ENCODE data around the gene FADS3.
"Not testable (repeated sequence)": the region's sequence is repeated elsewhere in the genome, so short reads cannot be mapped to it uniquely, and the experiment has no call there.

Gene FADS3

GRCh38 chr11:61899146-61899841 lies 7.9 kb upstream of the FADS3 start:
- DNase-seq (ENCODE audit: low read depth, low spot score): peak; percentile 88

GRCh38 chr11:61898247-61898582 lies 6.9 kb upstream of the FADS3 start:
- no peak for DNase-seq (ENCODE audit: low read depth, low spot score)

GRCh38 chr11:61897387-61898246 lies 6.3 kb upstream of the FADS3 start:
- DNase-seq (ENCODE audit: low read depth, low spot score): peak; percentile 80

GRCh38 chr11:61896665-61897386 lies 5.5 kb upstream of the FADS3 start:
- no peak for DNase-seq (ENCODE audit: low read depth, low spot score)

- DNase-seq (ENCODE audit: low read depth, low spot score): no peak
Observed at GRCh38 chr11:61895718-61896059, 4.3 kb upstream of the FADS3 start.

GRCh38 chr11:61895046-61895717 lies 3.8 kb upstream of the FADS3 start:
- no peak for DNase-seq (ENCODE audit: low read depth, low spot score)

- peak; percentile 74 for DNase-seq (ENCODE audit: low read depth, low spot score)
Observed at GRCh38 chr11:61893981-61894380, 2.6 kb upstream of the FADS3 start.

GRCh38 chr11:61892085-61892370 lies 683 bp upstream of the FADS3 start:
- no peak for DNase-seq (ENCODE audit: low read depth, low spot score)

- DNase-seq (ENCODE audit: low read depth, low spot score): peak; percentile 85
Observed at GRCh38 chr11:61890529-61891330, 615 bp downstream of the FADS3 start.

GRCh38 chr11:61889831-61890230 lies 1.5 kb downstream of the FADS3 start:
- no peak for DNase-seq (ENCODE audit: low read depth, low spot score)

GRCh38 chr11:61888590-61888989 lies 2.8 kb downstream of the FADS3 start:
- DNase-seq (ENCODE audit: low read depth, low spot score): no peak

- DNase-seq (ENCODE audit: low read depth, low spot score): peak; percentile 94
Observed at GRCh38 chr11:61887839-61888494, 3.4 kb downstream of the FADS3 start.

- no peak for DNase-seq (ENCODE audit: low read depth, low spot score)
Observed at GRCh38 chr11:61886643-61887042, 4.7 kb downstream of the FADS3 start.

GRCh38 chr11:61885784-61886580 lies 5.4 kb downstream of the FADS3 start:
- no peak for DNase-seq (ENCODE audit: low read depth, low spot score)

- no peak for DNase-seq (ENCODE audit: low read depth, low spot score)
Observed at GRCh38 chr11:61885166-61885778, 6.1 kb downstream of the FADS3 start.

GRCh38 chr11:61883947-61884346 lies 7.4 kb downstream of the FADS3 start:
- DNase-seq (ENCODE audit: low read depth, low spot score): no peak

GRCh38 chr11:61883327-61883726 lies 8.0 kb downstream of the FADS3 start:
- DNase-seq (ENCODE audit: low read depth, low spot score): no peak

- DNase-seq (ENCODE audit: low read depth, low spot score): no peak
Observed at GRCh38 chr11:61882879-61883278, 8.5 kb downstream of the FADS3 start.

- not testable (repeated sequence) for DNase-seq (ENCODE audit: low read depth, low spot score)
Observed at GRCh38 chr11:61882267-61882666, 9.1 kb downstream of the FADS3 start.

GRCh38 chr11:61881397-61881796 lies 9.9 kb downstream of the FADS3 start:
- no peak for DNase-seq (ENCODE audit: low read depth, low spot score)
